IMR-90 (cell line): ENCODE measurements around the gene WNT9B. TPM values are rescaled to one million over a fixed set of nuclear protein-coding genes. Genes with fewer than 3 reads are reported as not detected.

Source experiments
- ATAC-seq: fragments of 200-7000 bp; cut with Tn5 transposase; 2 replicates; pipeline ENCODE4 v1.9.1; 2020; ENCODE audit warnings: low read depth, mild to moderate bottlenecking, moderate library complexity
- BruUV-seq: library from RNA; stranded (reverse); fragments of 400-500 nt; replicated peaks from 2 replicates; lab custom pipeline; 2021; lab: Mats Ljungman, UMichigan
- CTCF ChIA-PET: fragments of 300-600 bp; formaldehyde crosslinking; extraction: SDS; loops from one replicate; lab custom pipeline; 2021; ENCODE audit warnings: antibody characterized with exemption; lab: Yijun Ruan, JAX
- POLR2A ChIA-PET: fragments of 300-600 bp; sonication (Branson Sonifier 250); formaldehyde crosslinking; loops from one replicate; lab custom pipeline; 2022; ENCODE audit warnings: antibody characterized with exemption; ENCODE audit not compliant: unreplicated experiment; lab: Charles Lee
- DNase-seq: peaks from one replicate; pipeline ENCODE4 v3.0.0; 2013
- H2AFZ ChIP-seq: replicated peaks from 2 replicates; pipeline ENCODE3; 2013; ENCODE audit warnings: low read length, mild to moderate bottlenecking; ENCODE audit not compliant: poor library complexity
- H2AK5ac ChIP-seq: 2 replicates; pipeline ENCODE4 v1.6.1; 2013; ENCODE audit warnings: low read depth, low read length, inconsistent platforms
- H2AK9ac ChIP-seq: replicated peaks from 2 replicates; pipeline ENCODE3; 2013; ENCODE audit warnings: mild to moderate bottlenecking, low read depth, low read length, moderate library complexity; ENCODE audit not compliant: poor library complexity
- H2BK120ac ChIP-seq: 2 replicates; pipeline ENCODE4 v1.6.1; 2013; ENCODE audit warnings: low read depth, low read length, inconsistent platforms
- H2BK15ac ChIP-seq: 3 replicates; pipeline ENCODE4 v1.6.1; 2013; ENCODE audit warnings: low read depth, low read length, inconsistent platforms
- H2BK20ac ChIP-seq: 2 replicates; pipeline ENCODE4 v1.6.1; 2013; ENCODE audit warnings: low read depth, mild to moderate bottlenecking, inconsistent platforms, low read length, moderate library complexity
- H2BK5ac ChIP-seq: 2 replicates; pipeline ENCODE4 v1.6.1; 2013; ENCODE audit warnings: mild to moderate bottlenecking, low read depth, low read length, inconsistent platforms; ENCODE audit not compliant: poor library complexity, severe bottlenecking
- H3K14ac ChIP-seq: replicated peaks from 2 replicates; pipeline ENCODE4 v1.6.1; 2013; ENCODE audit warnings: low read depth, low read length, inconsistent platforms
- H3K18ac ChIP-seq: 2 replicates; pipeline ENCODE4 v1.6.1; 2013; ENCODE audit warnings: low read depth, low read length, control low read depth
- H3K23ac ChIP-seq: 2 replicates; pipeline ENCODE4 v1.6.1; 2013; ENCODE audit warnings: low read depth, low read length, inconsistent platforms
- H3K27ac ChIP-seq: 2 replicates; pipeline ENCODE4 v1.5.1; 2013; ENCODE audit warnings: mild to moderate bottlenecking, control low read depth, low read length; ENCODE audit not compliant: insufficient read depth
- H3K27me3 ChIP-seq: 2 replicates; pipeline ENCODE4 v1.6.1; 2013; ENCODE audit warnings: low read length; ENCODE audit not compliant: control insufficient read depth, insufficient read depth
- H3K36me3 ChIP-seq: 2 replicates; pipeline ENCODE4 v1.6.1; 2013; ENCODE audit warnings: low read length, mixed read lengths; ENCODE audit not compliant: control insufficient read depth, insufficient read depth
- H3K4ac ChIP-seq: 2 replicates; pipeline ENCODE4 v1.6.1; 2013; ENCODE audit warnings: low read depth, low read length, inconsistent platforms
- H3K4me1 ChIP-seq: 2 replicates; pipeline ENCODE4 v1.6.1; 2013; ENCODE audit warnings: low read length, mixed read lengths; ENCODE audit not compliant: control insufficient read depth, insufficient read depth
- H3K4me2 ChIP-seq: 2 replicates; pipeline ENCODE4 v1.6.1; 2013; ENCODE audit warnings: low read depth, mild to moderate bottlenecking, control low read depth, low read length, moderate library complexity
- H3K4me3 ChIP-seq: 2 replicates; pipeline ENCODE4 v1.5.1; 2013; ENCODE audit warnings: low read depth, mild to moderate bottlenecking, control low read depth, low read length, moderate library complexity; ENCODE audit not compliant: insufficient read depth
- H3K56ac ChIP-seq: 2 replicates; pipeline ENCODE4 v1.6.1; 2013; ENCODE audit warnings: low read length, inconsistent platforms; ENCODE audit not compliant: insufficient read depth; ENCODE audit errors: extremely low read depth
- H3K79me1 ChIP-seq, 2 experiments: 2 replicates each; pipeline ENCODE4 v1.6.1; 2013; ENCODE audit warnings: low read length in 2 of 2, inconsistent platforms in 1 of 2, low read depth in 1 of 2
- H3K9ac ChIP-seq: 2 replicates; pipeline ENCODE4 v1.6.1; 2013; ENCODE audit warnings: low read depth, low read length, control low read depth
- H3K9me1 ChIP-seq: 2 replicates; pipeline ENCODE4 v1.6.1; 2013; ENCODE audit warnings: low read length, inconsistent platforms; ENCODE audit not compliant: insufficient read depth
- H3K9me3 ChIP-seq: 2 replicates; pipeline ENCODE4 v1.6.1; 2013; ENCODE audit warnings: low read length; ENCODE audit not compliant: control insufficient read depth, insufficient read depth
- H4K20me1 ChIP-seq: 2 replicates; pipeline ENCODE4 v1.6.1; 2013; ENCODE audit warnings: low read length, inconsistent platforms; ENCODE audit not compliant: insufficient read depth
- H4K5ac ChIP-seq: 2 replicates; pipeline ENCODE4 v1.6.1; 2013; ENCODE audit warnings: mild to moderate bottlenecking, low read depth, low read length, control low read depth
- H4K8ac ChIP-seq, 2 experiments: 2 replicates each; pipeline ENCODE4 v1.6.1; 2013; ENCODE audit warnings: low read depth in 2 of 2, low read length in 2 of 2, control low read depth in 1 of 2, inconsistent platforms in 1 of 2
- H4K91ac ChIP-seq: 2 replicates; pipeline ENCODE4 v1.6.1; 2013; ENCODE audit warnings: low read depth, low read length, inconsistent platforms; ENCODE audit not compliant: insufficient read depth
- BHLHE40 ChIP-seq: fragments of 150-350 bp; IDR thresholded peaks from 2 replicates; pipeline ENCODE4 v1.6.1; 2016; ENCODE audit warnings: mild to moderate bottlenecking, low read depth, low read length
- CEBPB ChIP-seq: IDR thresholded peaks from 2 replicates; pipeline ENCODE4 v1.6.1; 2012; ENCODE audit warnings: low read depth, low read length, improper control_type of control experiment
- CHD1 ChIP-seq: IDR thresholded peaks from 2 replicates; pipeline ENCODE4 v1.6.1; 2012; ENCODE audit warnings: low read depth, low read length, improper control_type of control experiment
- CTCF ChIP-seq: conservative IDR thresholded peaks from 2 replicates; pipeline ENCODE4 v1.5.1; 2012; ENCODE audit warnings: mild to moderate bottlenecking, low read depth, low read length, improper control_type of control experiment
- FOS ChIP-seq: fragments of 150-350 bp; IDR thresholded peaks from 2 replicates; pipeline ENCODE4 v1.6.1; 2016; ENCODE audit warnings: low read depth, low read length
- MAFK ChIP-seq: IDR thresholded peaks from 2 replicates; pipeline ENCODE4 v1.6.1; 2012; ENCODE audit warnings: low read depth, low read length, improper control_type of control experiment
- MAZ ChIP-seq: IDR thresholded peaks from 2 replicates; pipeline ENCODE4 v1.6.1; 2012; ENCODE audit warnings: low read depth, mild to moderate bottlenecking, low read length, improper control_type of control experiment, moderate library complexity, borderline replicate concordance
- MXI1 ChIP-seq: IDR thresholded peaks from 2 replicates; pipeline ENCODE4 v1.6.1; 2012; ENCODE audit warnings: low read depth, mild to moderate bottlenecking, low read length, moderate library complexity, borderline replicate concordance
- NFE2L2 ChIP-seq: fragments of 150-350 bp; IDR thresholded peaks from 2 replicates; pipeline ENCODE4 v1.6.1; 2016; ENCODE audit warnings: low read depth, mild to moderate bottlenecking, low read length
- POLR2A ChIP-seq: IDR thresholded peaks from 2 replicates; pipeline ENCODE4 v1.6.1; 2012; ENCODE audit warnings: mild to moderate bottlenecking, low read depth, low read length
- RAD21 ChIP-seq: IDR thresholded peaks from 2 replicates; pipeline ENCODE4 v1.6.1; 2012; ENCODE audit warnings: low read length, improper control_type of control experiment
- RCOR1 ChIP-seq: IDR thresholded peaks from 2 replicates; pipeline ENCODE4 v1.6.1; 2012; ENCODE audit warnings: mild to moderate bottlenecking, low read length, improper control_type of control experiment; ENCODE audit not compliant: insufficient replicate concordance
- RFX5 ChIP-seq: IDR thresholded peaks from 2 replicates; pipeline ENCODE4 v1.8.0; 2012; ENCODE audit warnings: low read depth, mild to moderate bottlenecking, low read length, moderate library complexity
- SMC3 ChIP-seq: fragments of 150-350 bp; IDR thresholded peaks from 2 replicates; pipeline ENCODE4 v1.6.1; 2016; ENCODE audit warnings: low read depth, mild to moderate bottlenecking, antibody characterized with exemption, low read length, moderate library complexity
- USF2 ChIP-seq: fragments of 150-350 bp; IDR thresholded peaks from 2 replicates; pipeline ENCODE4 v1.6.1; 2017; ENCODE audit warnings: mild to moderate bottlenecking, antibody characterized with exemption, low read length, low read depth
- WGBS, 2 experiments: methylation state at CpG; one replicate each; pipeline versions ENCODE4 v1.1.5 to v1.1.7; 2013; ENCODE audit warnings: missing lambda C conversion rate in 2 of 2; ENCODE audit not compliant: insufficient read length in 1 of 2; ENCODE audit errors: extremely low coverage in 2 of 2; 5-methylcytosine and 5-hydroxymethylcytosine counted together
- dilution Hi-C: fragments of 300-500 bp; cut with HindIII; formaldehyde crosslinking; loops from one replicate; pipeline ENCODE4 v1.14.3; 2018; ENCODE audit warnings: low sequenced_read_pairs; ENCODE audit not compliant: unreplicated experiment
- in situ Hi-C: fragments of 300-500 bp; cut with MboI; formaldehyde crosslinking; loops from 3 replicates; pipeline ENCODE4 v1.14.3; 2019; ENCODE audit warnings: low sequenced_read_pairs, inconsistent platforms, mixed read lengths
- intact Hi-C: fragments of 100-400 bp; cut with micrococcal nuclease; formaldehyde crosslinking; loops from 2 replicates; pipeline ENCODE4 v1.10.0; 2022
- polyA plus RNA-seq, 3 experiments: library from polyadenylated mRNA; depleted of rRNA; stranded (reverse); fragments of >200 nt; gene quantifications; 2 replicates each; pipeline ENCODE4 v1.2.3, GENCODE V29; 2012; ENCODE audit warnings: low replicate concordance in 1 of 3
- total RNA-seq: library from RNA; depleted of rRNA; stranded (reverse); fragments of >200 nt; gene quantifications from 2 replicates; pipeline ENCODE4 v1.2.3, GENCODE V29; 2012
- TF ChIP-seq, protein P1 (sequence below): fragments of 150-350 bp; IDR thresholded peaks from 2 replicates; pipeline ENCODE4 v1.6.1; 2016; ENCODE audit warnings: low read depth, mild to moderate bottlenecking, low read length, moderate library complexity, borderline replicate concordance

Gene WNT9B
- total and polyA plus RNA-seq, 2 of the 4 experiments (the other 2 are of a cell fraction): not detected

- no peak overlapping the region for H3K9ac ChIP-seq
- peaks cover 3% of the 10 kb centered on the region; the same call in 1 of the 2 replicates for H3K9me3 ChIP-seq
- ChIA-PET CTCF (interaction anchor here (1.5 kb wide), 1 partner anchor 18 kb away, joined by 3 read pairs; no protein-coding TSS in a partner anchor), POLR2A (no interaction called here)
- H2BK120ac ChIP-seq: no peak overlapping the region
- no peak overlapping the region for H3K4me2 ChIP-seq
- no peak for ATAC-seq
- TF ChIP-seq RFX5: no peak
- TF ChIP-seq MXI1: no peak
- no peak for TF ChIP-seq MAFK
- no peak for TF ChIP-seq USF2
- TF ChIP-seq FOS: no peak
- no peak for TF ChIP-seq RCOR1
- no peak for TF ChIP-seq CEBPB
- TF ChIP-seq NFE2L2: no peak
- no peak for TF ChIP-seq MAZ
- TF ChIP-seq POLR2A: no peak
- TF ChIP-seq CHD1: no peak
- TF ChIP-seq CTCF: no peak
- TF ChIP-seq BHLHE40: no peak
- TF ChIP-seq, protein P1, sequence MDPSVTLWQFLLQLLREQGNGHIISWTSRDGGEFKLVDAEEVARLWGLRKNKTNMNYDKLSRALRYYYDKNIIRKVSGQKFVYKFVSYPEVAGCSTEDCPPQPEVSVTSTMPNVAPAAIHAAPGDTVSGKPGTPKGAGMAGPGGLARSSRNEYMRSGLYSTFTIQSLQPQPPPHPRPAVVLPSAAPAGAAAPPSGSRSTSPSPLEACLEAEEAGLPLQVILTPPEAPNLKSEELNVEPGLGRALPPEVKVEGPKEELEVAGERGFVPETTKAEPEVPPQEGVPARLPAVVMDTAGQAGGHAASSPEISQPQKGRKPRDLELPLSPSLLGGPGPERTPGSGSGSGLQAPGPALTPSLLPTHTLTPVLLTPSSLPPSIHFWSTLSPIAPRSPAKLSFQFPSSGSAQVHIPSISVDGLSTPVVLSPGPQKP: no peak
- no peak for TF ChIP-seq SMC3
- no peak for TF ChIP-seq RAD21
- no peak overlapping the region for H3K18ac ChIP-seq
- H3K27me3 ChIP-seq: peaks cover 54% of the 10 kb centered on the region
- no peaks in the 10 kb centered on the region for H3K36me3 ChIP-seq
- dilution Hi-C loops: no loop called here
- no peak overlapping the region for H3K56ac ChIP-seq
- H2AK9ac ChIP-seq: no peak overlapping the region
- no peak for DNase-seq
- in situ Hi-C loops: no loop called here
- H4K8ac ChIP-seq: no peak overlapping the region
- no peak overlapping the region for H2BK20ac ChIP-seq
- 68% methylated on average over 6 of the region's 9 CpGs; no CpG with 5 or more reads in 1 of the 2 experiments for WGBS, 2 experiments
- no peak overlapping the region for H3K27ac ChIP-seq
- H4K91ac ChIP-seq: no peak overlapping the region
- H2AK5ac ChIP-seq: no peak overlapping the region
- H3K4ac ChIP-seq: no peak overlapping the region
- intact Hi-C loops: no loop called here
- no peaks in the 10 kb centered on the region for H3K79me1 ChIP-seq
- H3K4me3 ChIP-seq: no peak overlapping the region
- no peaks in the 10 kb centered on the region for H3K9me1 ChIP-seq
- H2BK15ac ChIP-seq: no peak overlapping the region
- no peak overlapping the region for H3K14ac ChIP-seq
- H2AFZ ChIP-seq: no peak overlapping the region
- no peak overlapping the region for H2BK5ac ChIP-seq
- H4K20me1 ChIP-seq: no peaks in the 10 kb centered on the region
- no peak overlapping the region for H3K23ac ChIP-seq
- no peak overlapping the region for H4K5ac ChIP-seq
- BruUV-seq: no TSS peak
- no peaks in the 10 kb centered on the region for H3K4me1 ChIP-seq
These were observed 45.6 kb downstream of the WNT9B start for GRCh38 chr17:46896991-46897390.
